GM20431 (cell line): ENCODE data around the gene DLGAP1.

Source experiments
- in situ Hi-C: fragments of 300-500 bp; cut with MseI, MboI; formaldehyde crosslinking; loops from one replicate; pipeline ENCODE4 v1.15.0; 2020; ENCODE audit warnings: low sequenced_read_pairs; ENCODE audit not compliant: unreplicated experiment

The DLGAP1 gene

GRCh38 chr18:4248686-4249085, 206.4 kb downstream of the DLGAP1 start:
- in situ Hi-C loops, result no loop called here

DNA sequence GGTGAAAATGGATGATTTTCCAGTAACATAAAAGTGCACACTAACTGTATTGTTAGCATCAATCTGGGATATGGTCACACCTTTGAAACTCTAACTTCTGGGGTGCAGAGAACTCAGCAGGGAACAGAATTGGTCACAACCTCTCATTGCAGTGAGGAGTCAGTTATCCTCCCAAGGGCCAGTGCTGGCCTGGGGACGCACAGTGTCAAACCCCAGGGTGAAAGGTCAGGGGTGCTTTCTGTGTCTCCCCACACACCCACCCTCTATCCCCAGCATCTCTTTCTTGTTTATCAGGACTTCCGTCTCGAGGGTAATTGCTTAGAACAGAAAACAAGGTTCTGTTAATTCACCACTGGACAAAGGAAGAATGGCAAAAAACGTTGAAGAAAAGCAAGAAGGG, 208.7 kb downstream of the DLGAP1 start:
- in situ Hi-C loops, result no loop called here

- in situ Hi-C loops, result no loop called here
These were observed 209.7 kb downstream of the DLGAP1 start for GRCh38 chr18:4245456-4245855.

GRCh38 chr18:4242431-4243161, 212.5 kb downstream of the DLGAP1 start:
- in situ Hi-C loops, result no loop called here

- in situ Hi-C loops, result no loop called here
These were observed 214.0 kb downstream of the DLGAP1 start for GRCh38 chr18:4241090-4241617.

GRCh38 chr18:4238966-4239365, 216.1 kb downstream of the DLGAP1 start:
- in situ Hi-C loops, result no loop called here

DNA sequence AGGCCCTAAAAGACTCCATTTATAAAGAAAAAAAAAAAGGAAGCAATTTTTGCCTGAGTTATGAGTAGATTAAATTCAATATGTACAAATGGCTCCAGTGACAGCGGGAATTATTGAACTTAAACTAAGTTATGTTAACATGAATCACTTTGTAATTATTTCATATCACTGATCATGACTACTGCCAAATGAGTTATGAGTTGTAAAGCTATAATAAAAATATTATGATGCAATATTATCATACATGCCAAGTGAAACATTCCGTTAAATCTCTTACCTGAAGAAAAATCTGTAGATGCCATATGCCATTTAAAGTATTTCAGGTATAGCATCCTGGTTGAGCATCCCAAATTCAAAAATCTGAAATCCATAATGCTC, 217.5 kb downstream of the DLGAP1 start:
- in situ Hi-C loops, result no loop called here

GRCh38 chr18:4236940-4237663, 218.0 kb downstream of the DLGAP1 start:
- in situ Hi-C loops, result no loop called here

DNA sequence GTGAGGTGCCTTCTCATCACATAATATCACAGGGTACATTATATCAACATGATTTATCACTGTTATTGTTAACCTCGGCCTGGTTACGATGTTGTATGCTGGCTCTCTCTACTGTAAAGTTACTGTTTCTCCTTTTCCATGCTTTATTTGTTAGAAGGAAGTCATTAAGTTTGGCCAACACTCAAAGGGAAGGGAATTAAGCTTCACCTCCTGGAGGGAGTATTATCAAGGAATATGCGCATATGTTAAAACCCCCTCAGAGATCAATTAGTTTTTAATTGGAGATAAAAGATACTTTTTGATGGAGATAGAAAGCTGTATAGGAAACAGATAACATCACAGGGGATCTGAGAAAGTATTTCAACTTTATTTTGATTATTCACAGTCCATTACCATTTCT, 221.6 kb downstream of the DLGAP1 start:
- in situ Hi-C loops, result no loop called here

DNA sequence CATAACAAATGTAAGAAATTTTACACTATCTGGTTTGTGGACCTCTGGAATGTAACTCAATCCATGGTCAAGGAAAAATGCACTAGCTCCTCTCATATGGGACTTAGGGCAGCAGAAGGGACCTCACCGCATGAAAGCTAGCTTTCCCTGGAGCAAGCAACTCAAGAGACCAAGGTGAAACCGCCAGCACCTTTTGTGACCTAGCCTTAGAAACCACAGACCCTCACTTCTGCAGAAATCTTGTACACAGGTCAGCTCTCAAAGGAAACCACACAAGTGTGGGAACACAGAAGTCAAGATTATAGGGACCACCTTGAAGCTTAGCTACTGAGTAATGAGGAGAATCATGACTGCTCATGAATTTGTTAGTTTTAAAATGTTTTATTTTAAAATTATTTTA, 222.5 kb downstream of the DLGAP1 start:
- in situ Hi-C loops, result no loop called here

DNA sequence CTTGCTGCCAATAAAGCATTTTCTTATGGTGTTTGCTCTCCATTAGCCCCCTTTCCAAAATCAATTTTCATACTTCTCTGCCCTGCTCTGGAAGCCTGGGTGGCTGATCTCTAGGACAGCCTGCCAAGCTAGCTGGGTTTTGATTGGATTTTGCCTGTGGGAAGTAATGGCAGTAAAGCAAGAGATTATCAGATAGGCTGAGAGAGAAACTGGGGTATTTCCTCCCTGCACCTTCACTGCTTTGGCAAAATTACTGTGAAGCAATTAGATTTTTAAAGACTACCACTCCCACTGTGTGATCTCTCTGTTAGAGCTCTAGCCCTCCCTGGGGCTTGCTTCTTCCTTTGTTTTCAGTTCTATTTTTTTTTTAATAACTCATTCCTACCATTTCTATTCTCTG, 223.8 kb downstream of the DLGAP1 start:
- in situ Hi-C loops, result no loop called here

- in situ Hi-C loops, result no loop called here
These were observed 224.5 kb downstream of the DLGAP1 start for GRCh38 chr18:4230450-4231168.

DNA sequence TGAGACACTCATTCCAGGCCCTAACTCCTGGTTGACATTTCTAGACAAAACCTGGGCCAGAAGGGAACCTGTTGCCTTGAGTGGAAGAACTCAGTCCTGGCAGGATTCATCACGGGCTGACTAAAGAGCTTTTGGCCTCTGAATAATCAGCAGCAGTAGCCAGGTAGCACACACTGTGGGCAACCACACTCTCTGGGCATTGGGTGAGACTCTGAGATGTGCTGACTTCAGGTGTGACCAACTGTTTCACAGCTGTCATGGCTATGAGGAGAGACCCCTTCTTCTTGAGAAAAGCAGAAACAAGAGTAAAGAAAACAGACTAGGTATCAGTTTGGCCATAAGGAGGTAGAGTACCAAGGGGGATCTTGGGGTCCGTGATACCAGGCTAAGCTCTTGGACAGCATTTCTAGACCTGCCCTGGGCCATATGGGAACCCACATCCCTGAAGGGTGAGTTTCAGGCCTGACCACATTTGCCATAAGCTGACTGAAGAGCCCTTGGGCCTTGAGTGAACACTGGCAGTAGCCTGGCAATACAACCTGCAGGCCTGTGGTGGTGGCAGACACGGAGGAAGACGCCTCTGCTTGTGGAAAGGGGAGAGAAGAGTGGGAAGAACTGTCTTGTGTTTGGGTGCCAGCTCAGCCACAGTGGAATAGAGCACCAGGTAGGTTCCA, 230.9 kb downstream of the DLGAP1 start:
- in situ Hi-C loops, result no loop called here

- in situ Hi-C loops, result no loop called here
These were observed 243.8 kb downstream of the DLGAP1 start for GRCh38 chr18:4211111-4211837.

GRCh38 chr18:4208366-4208765, 246.7 kb downstream of the DLGAP1 start:
- in situ Hi-C loops, result no loop called here

DNA sequence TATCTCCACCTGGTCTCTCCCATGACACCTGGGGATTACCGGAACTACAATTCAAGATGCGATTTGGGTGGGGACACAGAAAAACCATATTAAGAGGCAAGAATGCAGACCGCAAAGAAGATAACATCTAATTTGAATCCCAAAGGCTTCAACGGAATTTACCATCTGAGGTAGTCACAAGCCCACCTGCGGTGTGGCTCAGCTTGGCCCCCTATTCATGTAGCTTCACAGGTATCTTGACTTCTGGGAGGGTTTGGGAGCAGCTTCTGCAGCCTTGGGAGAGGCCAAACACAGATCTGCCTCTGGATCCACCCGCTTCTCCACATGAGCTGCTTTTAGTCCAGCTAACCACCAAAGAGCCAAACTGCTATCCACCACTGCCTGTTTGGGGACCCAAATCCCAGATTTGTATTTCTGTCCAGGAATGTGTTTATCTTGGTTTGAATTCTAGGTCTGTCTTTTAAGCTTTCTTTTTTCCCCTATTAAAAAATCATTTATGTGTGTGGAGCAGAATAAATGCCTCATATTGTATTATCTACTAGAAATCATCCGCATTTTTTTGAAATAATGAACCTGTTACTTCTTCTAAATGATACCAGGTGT, 247.6 kb downstream of the DLGAP1 start:
- in situ Hi-C loops, result no loop called here

DNA sequence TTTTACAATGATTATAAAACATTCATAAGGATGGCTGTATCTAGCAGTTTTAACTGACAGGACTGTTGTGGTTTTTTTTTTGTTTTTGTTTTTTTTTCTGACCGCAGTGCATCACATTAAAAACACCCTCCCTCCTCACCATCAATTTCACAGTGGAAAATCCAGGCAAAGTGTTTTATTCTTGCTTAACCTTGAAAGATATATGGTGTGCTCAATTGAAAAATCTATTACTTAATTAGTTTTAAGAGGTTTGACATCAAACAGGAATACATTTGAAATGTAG, 250.7 kb downstream of the DLGAP1 start:
- in situ Hi-C loops, result no loop called here

DNA sequence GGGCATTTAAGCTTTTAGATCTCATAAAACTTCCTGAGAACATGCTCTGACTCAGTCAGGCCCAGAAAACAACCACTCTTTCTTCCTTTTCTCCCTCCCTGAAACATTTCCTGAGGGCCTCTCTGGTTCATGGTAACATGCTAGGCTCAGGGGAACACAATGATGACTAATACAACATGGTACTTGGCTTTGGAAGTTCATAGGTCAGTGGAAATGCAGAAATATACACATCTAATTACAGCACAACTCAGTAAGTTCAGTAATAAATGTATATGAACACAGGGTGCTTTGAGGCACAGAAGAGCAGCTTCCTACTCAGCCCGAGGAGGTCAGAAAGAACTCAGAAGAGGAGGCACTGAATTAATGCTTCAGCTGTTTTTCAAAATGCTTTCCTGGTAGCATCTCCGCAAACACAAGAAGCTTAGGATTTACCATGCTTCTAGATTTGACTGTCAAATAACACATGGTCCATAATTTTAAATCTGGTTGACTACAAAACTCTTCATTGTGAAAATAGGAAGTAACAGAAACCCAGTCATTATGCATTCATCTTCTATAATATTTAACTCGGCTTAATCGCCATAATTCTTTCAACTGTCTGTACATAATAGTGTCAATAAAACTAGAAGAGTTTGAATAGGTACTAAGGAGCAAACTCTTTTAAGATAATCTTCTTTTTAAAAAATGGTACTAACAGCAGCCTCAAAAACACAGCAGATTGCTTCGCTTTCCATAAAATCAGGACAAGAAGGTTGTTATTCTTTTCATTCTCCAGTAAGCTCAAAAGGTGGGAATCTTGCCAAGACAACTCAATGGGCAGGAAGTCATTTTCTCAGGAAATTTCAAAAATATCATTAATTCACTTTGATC, 251.3 kb downstream of the DLGAP1 start:
- in situ Hi-C loops, result no loop called here

GRCh38 chr18:4200399-4200798, 254.7 kb downstream of the DLGAP1 start:
- in situ Hi-C loops, result no loop called here
